Adrenal gland (tissue), 5 donors: ENCODE results near the gene AEBP1.

Experiments used
- CTCF ChIP-seq, 6 experiments: fragments of 450-650 bp in 4 of 6; fragments of 200-600 bp in 2 of 6; sonication (generic) in 1 of 6; IDR thresholded peaks; 1 replicate in 5 of 6; 2 replicates in 1 of 6; pipeline versions ENCODE4 v1.5.1 to v1.8.0; 2016 to 2021; ENCODE audit warnings: antibody characterized with exemption in 6 of 6, mild to moderate bottlenecking in 2 of 6, moderate library complexity in 1 of 6
- POLR2A ChIP-seq, 2 donors: fragments of 450-650 bp; IDR thresholded peaks; one replicate each; pipeline ENCODE4 v1.6.1; 2017; ENCODE audit warnings: antibody characterized with exemption in 2 of 2, mild to moderate bottlenecking in 2 of 2, moderate library complexity in 1 of 2
- donor health status: DM: no; HTN: no; CAD: no.

- TF ChIP-seq CTCF (IDR thresholded peaks at IDR 0.05) (no peak), POLR2A (IDR thresholded peaks at IDR 0.05) (no peak)
Measured at GRCh38 chr7:44060948-44061644, 43.0 kb upstream of the AEBP1 start.
